Breast epithelium (tissue), 4 donors: Measurements from ENCODE around the gene DNPEP. TPM values are rescaled to one million over a fixed set of nuclear protein-coding genes. Genes with fewer than 3 reads are reported as not detected.

Experiments
- DNase-seq, 2 donors: peaks; one replicate each; pipeline ENCODE4 v3.0.0-alpha.2; 2019; ENCODE audit warnings: low spot score in 2 of 2
- H3K27ac ChIP-seq, 2 donors: fragments of 200-600 bp; sonication (generic) in 1 of 2; one replicate each; pipeline ENCODE4 v1.5.1; 2016 to 2019; ENCODE audit warnings: mild to moderate bottlenecking in 1 of 2
- H3K27me3 ChIP-seq, 2 donors: fragments of 200-600 bp; sonication (generic) in 1 of 2; one replicate each; pipeline versions ENCODE4 v1.5.1 to v1.6.0; 2017 to 2019; ENCODE audit warnings: control low read depth in 1 of 2, mild to moderate bottlenecking in 1 of 2
- H3K36me3 ChIP-seq: fragments of 200-600 bp; one replicate; pipeline ENCODE4 v1.5.1; 2019
- H3K4me1 ChIP-seq, 2 donors: fragments of 200-600 bp; sonication (generic); one replicate each; pipeline ENCODE4 v1.5.1; 2016 to 2019; ENCODE audit warnings: control low read depth in 1 of 2
- H3K4me3 ChIP-seq, 3 donors: fragments of 200-600 bp; sonication (generic); 1 replicate in 2 of 3; 2 replicates in 1 of 3; pipeline ENCODE4 v1.5.1; 2016 to 2019; ENCODE audit warnings: mild to moderate bottlenecking in 3 of 3, moderate library complexity in 2 of 3
- H3K9me3 ChIP-seq, 2 donors: fragments of 200-600 bp; sonication (generic) in 1 of 2; one replicate each; pipeline ENCODE4 v1.5.1; 2016 to 2019; ENCODE audit warnings: control low read depth in 1 of 2
- CTCF ChIP-seq, 3 donors: fragments of 450-650 bp; IDR thresholded peaks; one replicate each; pipeline ENCODE4 v1.5.1; 2016 to 2017; ENCODE audit warnings: antibody characterized with exemption in 3 of 3, mild to moderate bottlenecking in 3 of 3, moderate library complexity in 3 of 3
- POLR2A ChIP-seq: fragments of 450-650 bp; IDR thresholded peaks from one replicate; pipeline ENCODE4 v1.6.1; 2016; ENCODE audit warnings: antibody characterized with exemption, mild to moderate bottlenecking, moderate library complexity
- POLR2AphosphoS5 ChIP-seq, 3 donors: sonication (generic); formaldehyde crosslinking; IDR thresholded peaks; one replicate each; pipeline ENCODE4 v1.6.1; 2017; ENCODE audit warnings: antibody characterized with exemption in 3 of 3
- intact Hi-C: fragments of 100-400 bp; cut with DNase I; formaldehyde crosslinking; loops from one replicate; pipeline ENCODE4 v1.15.1; 2023; ENCODE audit warnings: low total_unique reads
- total RNA-seq, 3 donors: library from RNA; depleted of rRNA; stranded (reverse); fragments of >200 nt; gene quantifications; one replicate each; pipeline ENCODE4 v1.1.0, GENCODE V29; 2016

The DNPEP gene
- total RNA-seq, 3 donors from 2014 or later, result 49.8 to 81.9 (median 79.0) TPM

- DNase-seq, result no peak
- Histone ChIP-seq H3K27me3 (peaks cover 0 to 17% of the 10 kb centered on the region in 2 donors), H3K27ac (no peak overlapping the region), H3K9me3 (no peaks in the 10 kb centered on the region), H3K4me1 (no peaks in the 10 kb centered on the region), H3K4me3 (no peak overlapping the region), H3K36me3 (no peaks in the 10 kb centered on the region)
- intact Hi-C loops, result no loop called here
- TF ChIP-seq POLR2A, result no peak
- TF ChIP-seq CTCF (IDR thresholded peaks at IDR 0.05), result no peak
- TF ChIP-seq POLR2AphosphoS5 (IDR thresholded peaks at IDR 0.05), result no peak
Measured at GRCh38 chr2:219434468-219434717, 46.7 kb upstream of the DNPEP start.

- intact Hi-C loops, result no loop called here
Measured at GRCh38 chr2:219433666-219434467, 46.2 kb upstream of the DNPEP start.

GRCh38 chr2:219430633-219431615 is 43.2 kb upstream of the DNPEP start:
- Histone ChIP-seq H3K27ac (no peak overlapping the region), H3K4me3 (no peak overlapping the region), H3K36me3 (no peaks in the 10 kb centered on the region), H3K4me1 (no peaks in the 10 kb centered on the region), H3K9me3 (no peaks in the 10 kb centered on the region), H3K27me3 (peaks cover 0 to 24% of the 10 kb centered on the region in 2 donors)
- intact Hi-C loops, result no loop called here
- TF ChIP-seq CTCF (IDR thresholded peaks at IDR 0.05), result peak in 1 of 3 donors; percentile 36
- no peak for TF ChIP-seq POLR2AphosphoS5 (IDR thresholded peaks at IDR 0.05)
- no peak for DNase-seq

More at GRCh38 chr2:219433666-219434467, 46.2 kb upstream of the DNPEP start:
- Histone ChIP-seq H3K36me3 (no peaks in the 10 kb centered on the region), H3K4me1 (no peaks in the 10 kb centered on the region), H3K27ac (no peak overlapping the region), H3K27me3 (peaks cover 0 to 17% of the 10 kb centered on the region in 2 donors), H3K9me3 (no peaks in the 10 kb centered on the region), H3K4me3 (no peak overlapping the region)
- no peak for DNase-seq
- no peak for TF ChIP-seq POLR2A
- no peak for TF ChIP-seq CTCF (IDR thresholded peaks at IDR 0.05)
- TF ChIP-seq POLR2AphosphoS5 (IDR thresholded peaks at IDR 0.05), result no peak

GRCh38 chr2:219429958-219430606 is 42.4 kb upstream of the DNPEP start:
- Histone ChIP-seq H3K4me1 (no peaks in the 10 kb centered on the region), H3K27ac (no peak overlapping the region), H3K9me3 (no peaks in the 10 kb centered on the region), H3K36me3 (no peaks in the 10 kb centered on the region), H3K4me3 (no peak overlapping the region), H3K27me3 (peaks cover 0 to 17% of the 10 kb centered on the region in 2 donors)
- TF ChIP-seq POLR2A (no peak), CTCF (IDR thresholded peaks at IDR 0.05) (no peak)
- no peak for DNase-seq
- intact Hi-C loops, result no loop called here
